Measurements from ENCODE around the gene TOM1. TPM values are rescaled to one million over a fixed set of nuclear protein-coding genes. Genes with fewer than 3 reads are reported as not detected.

Gene TOM1
- total and polyA plus RNA-seq, 2 of the 13 experiments (the other 11 are each of a cell fraction or from before 2014, with no cell fraction given), result 30.8 to 87.3 TPM

- TF ChIP-seq ZNF816 (CRISPR knock-in tag; IDR thresholded peaks at IDR 0.05; ENCODE audit: borderline replicate concordance) (no peak), ZNF629 (CRISPR knock-in tag; conservative IDR thresholded peaks at IDR 0.05) (0 out of 2 replicates have a peak, but pooled peaks have one; percentile 21), PAF1 (CRISPR knock-in tag; IDR thresholded peaks at IDR 0.05) (no peak), NR2F2 (IDR thresholded peaks at IDR 0.05; ENCODE audit: borderline replicate concordance, low read depth) (peak; percentile 53), PPARG (CRISPR knock-in tag; conservative IDR thresholded peaks at IDR 0.05) (0 out of 2 replicates have a peak, but pooled peaks have one; percentile 30), STAG1 (CRISPR knock-in tag; IDR thresholded peaks at IDR 0.05) (no peak), IKZF5 (CRISPR knock-in tag; IDR thresholded peaks at IDR 0.05) (0 out of 2 replicates have a peak, but pooled peaks have one; percentile 54), ZNF547 (CRISPR knock-in tag; IDR thresholded peaks at IDR 0.05) (no peak), TOPORS (CRISPR knock-in tag; IDR thresholded peaks at IDR 0.05) (no peak), KLF9 (CRISPR knock-in tag; IDR thresholded peaks at IDR 0.05; ENCODE audit: low read depth) (no peak), ZNF274 (CRISPR knock-in tag; IDR thresholded peaks at IDR 0.05) (no peak), PITX1 (CRISPR knock-in tag; IDR thresholded peaks at IDR 0.05) (peak; percentile 53; the same call in 1 of the 2 replicates), CHD4 (IDR thresholded peaks at IDR 0.05; ENCODE audit: borderline replicate concordance, low read length) (no peak; the same call in 1 of the 2 replicates), ZNF251 (CRISPR knock-in tag; IDR thresholded peaks at IDR 0.05) (no peak), MTF1 (CRISPR knock-in tag; IDR thresholded peaks at IDR 0.05) (no peak), SMAD1 (CRISPR knock-in tag; IDR thresholded peaks at IDR 0.05; ENCODE audit: borderline replicate concordance, low read depth) (no peak), ATRX (CRISPR knock-in tag; IDR thresholded peaks at IDR 0.05; ENCODE audit: borderline replicate concordance) (no peak), ZBTB42 (CRISPR knock-in tag; IDR thresholded peaks at IDR 0.05) (no peak), EZH2 (conservative IDR thresholded peaks at IDR 0.05; ENCODE audit: low read depth, low read length) (no peak), NCOR1 (IDR thresholded peaks at IDR 0.05; ENCODE audit: borderline replicate concordance, low read length) (peak; percentile 59; the same call in 1 of the 2 replicates), TP53 (CRISPR knock-in tag; conservative IDR thresholded peaks at IDR 0.05) (no peak), MNT (IDR thresholded peaks at IDR 0.05) (no peak), GLI4 (CRISPR knock-in tag; IDR thresholded peaks at IDR 0.05; ENCODE audit: borderline replicate concordance) (no peak), ZNF761 (CRISPR knock-in tag; conservative IDR thresholded peaks at IDR 0.05) (no peak), ZNF276 (CRISPR knock-in tag; IDR thresholded peaks at IDR 0.05; ENCODE audit: low read depth) (no peak)
- TF ChIP-seq, protein P1, sequence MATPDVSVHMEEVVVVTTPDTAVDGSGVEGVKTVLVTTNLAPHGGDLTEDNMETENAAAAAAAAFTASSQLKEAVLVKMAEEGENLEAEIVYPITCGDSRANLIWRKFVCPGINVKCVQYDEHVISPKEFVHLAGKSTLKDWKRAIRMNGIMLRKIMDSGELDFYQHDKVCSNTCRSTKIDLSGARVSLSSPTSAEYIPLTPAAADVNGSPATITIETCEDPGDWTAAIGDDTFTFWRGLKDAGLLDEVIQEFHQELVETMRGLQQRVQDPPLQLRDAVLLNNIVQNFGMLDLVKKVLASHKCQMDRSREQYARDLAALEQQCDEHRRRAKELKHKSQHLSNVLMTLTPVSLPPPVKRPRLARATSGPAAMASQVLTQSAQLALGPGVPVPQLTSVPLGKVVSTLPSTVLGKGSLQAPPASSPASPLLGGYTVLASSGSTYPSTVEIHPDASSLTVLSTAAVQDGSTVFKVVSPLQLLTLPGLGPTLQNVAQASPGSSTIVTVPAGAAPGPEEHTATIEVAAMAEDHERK (CRISPR knock-in tag; IDR thresholded peaks at IDR 0.05; ENCODE audit: low read depth), result no peak
Observed at GRCh38 chr22:35397095-35397904, 97.6 kb downstream of the TOM1 start (continued).
